HG02623 (cell line): Measurements from ENCODE around the gene COPS8.

Experiments
- ATAC-seq: cut with Tn5 transposase; IDR thresholded peaks from one replicate; pipeline ENCODE4 v1.9.1; 2021; ENCODE audit warnings: moderate library complexity; ENCODE audit not compliant: unreplicated experiment

COPS8 gene

GRCh38 chr2:237097911-237098702 is 12.4 kb downstream of the COPS8 start:
- no peak for ATAC-seq

- ATAC-seq: no peak
These were observed 14.1 kb downstream of the COPS8 start for GRCh38 chr2:237099804-237100203.

GRCh38 chr2:237101118-237101979 is 15.7 kb downstream of the COPS8 start:
- no peak for ATAC-seq

DNA sequence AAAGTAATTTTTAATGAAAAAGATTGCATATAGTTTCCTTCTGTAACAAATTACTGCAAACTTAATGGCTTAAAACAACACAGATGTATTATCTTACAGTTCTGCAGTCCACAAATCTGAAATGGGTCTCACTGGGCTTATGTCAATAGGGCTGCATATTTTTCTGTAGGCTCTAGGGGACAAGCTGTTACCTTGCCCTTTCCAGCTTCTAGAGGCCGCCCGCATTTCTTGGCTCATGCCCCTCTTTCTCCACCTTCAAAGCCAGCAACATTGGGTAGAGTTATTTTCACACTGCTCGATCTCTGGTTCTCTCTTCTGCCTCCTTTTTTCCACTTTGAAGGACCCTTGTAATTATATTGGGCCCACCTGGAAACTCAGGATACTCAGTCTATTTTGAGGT is 16.7 kb downstream of the COPS8 start:
- no peak for ATAC-seq

DNA sequence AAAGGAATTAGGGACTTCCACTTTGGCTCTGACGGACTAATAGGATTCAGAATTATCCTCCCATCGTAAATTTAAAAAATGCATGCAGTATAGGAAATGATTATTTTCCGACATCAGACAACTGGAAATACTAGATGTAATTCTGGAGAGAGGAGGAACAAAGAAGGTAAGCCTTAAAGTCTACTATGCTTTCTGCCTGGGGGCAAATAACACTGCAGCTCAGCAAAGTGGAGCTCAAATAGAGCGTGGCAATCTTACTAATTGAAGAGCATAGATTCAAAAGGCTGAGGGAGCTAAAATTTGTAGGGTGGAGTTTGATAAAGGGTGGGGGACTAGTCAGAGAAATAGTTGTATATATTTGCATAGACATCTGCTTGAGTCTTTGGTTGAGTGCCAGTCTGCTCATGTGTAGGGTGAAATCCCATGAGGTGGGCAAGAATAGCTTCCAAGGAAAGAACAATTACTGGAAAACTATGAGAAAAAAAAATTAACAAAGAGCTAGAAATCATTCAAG is 23.8 kb downstream of the COPS8 start:
- no peak for ATAC-seq

GRCh38 chr2:237113026-237113795 is 27.5 kb downstream of the COPS8 start:
- no peak for ATAC-seq

- ATAC-seq: no peak
These were observed 30.2 kb downstream of the COPS8 start for GRCh38 chr2:237115870-237116269.

GRCh38 chr2:237116431-237116830 is 30.7 kb downstream of the COPS8 start:
- no peak for ATAC-seq

GRCh38 chr2:237118025-237118424 is 32.3 kb downstream of the COPS8 start:
- ATAC-seq: no peak

DNA sequence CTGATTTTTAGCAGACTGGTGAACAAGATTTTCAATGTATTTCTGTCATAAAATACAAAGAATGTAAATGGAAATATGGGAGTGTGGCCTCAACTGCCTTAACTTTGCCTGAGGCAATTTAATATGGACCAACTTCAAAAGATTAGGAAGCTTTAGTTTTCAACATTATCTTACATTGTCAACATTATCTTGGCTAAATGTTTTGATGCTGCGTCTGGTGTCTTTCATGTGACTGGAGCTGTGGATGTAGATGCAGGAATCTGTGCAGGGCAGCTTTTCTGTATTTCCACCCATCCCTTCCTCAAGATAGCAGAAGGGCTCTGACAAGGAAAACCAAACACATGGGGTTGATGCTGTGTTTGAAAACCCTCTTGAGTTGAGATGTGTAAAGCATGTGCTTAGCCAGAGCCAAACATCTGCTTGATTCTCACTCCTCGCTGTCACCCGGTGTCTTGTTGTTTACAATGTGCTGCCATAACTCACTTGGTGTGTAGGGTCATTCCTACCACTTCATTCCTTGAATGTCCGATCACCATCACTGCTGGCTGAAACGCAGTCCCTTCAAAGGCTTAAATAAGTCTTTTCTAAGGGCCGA is 33.0 kb downstream of the COPS8 start:
- ATAC-seq: no peak

- no peak for ATAC-seq
These were observed 35.2 kb downstream of the COPS8 start for GRCh38 chr2:237120916-237121315.

DNA sequence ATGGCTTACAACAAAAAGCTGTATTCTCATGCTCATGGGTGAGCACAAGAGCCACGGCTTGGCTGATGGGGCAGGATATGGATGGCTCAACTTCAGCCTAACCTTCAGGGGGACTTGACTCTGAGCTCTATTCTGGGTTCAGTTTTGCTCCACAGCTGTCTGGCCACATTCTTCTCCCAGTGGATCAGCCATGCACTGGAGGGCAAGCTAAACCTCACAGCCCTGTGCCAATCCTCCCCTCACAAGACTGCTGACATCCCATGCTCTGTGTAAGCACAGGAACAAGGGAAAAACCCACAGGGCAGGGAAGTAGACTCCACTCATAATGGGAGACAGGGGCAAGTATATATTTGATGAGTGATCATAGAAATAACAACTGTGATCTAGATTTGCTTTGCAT is 35.6 kb downstream of the COPS8 start:
- ATAC-seq: no peak

- ATAC-seq: no peak
These were observed 36.6 kb downstream of the COPS8 start for GRCh38 chr2:237122214-237122666.

- ATAC-seq: no peak
These were observed 39.1 kb downstream of the COPS8 start for GRCh38 chr2:237124820-237125219.

GRCh38 chr2:237125967-237126366 is 40.3 kb downstream of the COPS8 start:
- ATAC-seq: no peak

GRCh38 chr2:237126519-237127174 is 41.0 kb downstream of the COPS8 start:
- no peak for ATAC-seq

DNA sequence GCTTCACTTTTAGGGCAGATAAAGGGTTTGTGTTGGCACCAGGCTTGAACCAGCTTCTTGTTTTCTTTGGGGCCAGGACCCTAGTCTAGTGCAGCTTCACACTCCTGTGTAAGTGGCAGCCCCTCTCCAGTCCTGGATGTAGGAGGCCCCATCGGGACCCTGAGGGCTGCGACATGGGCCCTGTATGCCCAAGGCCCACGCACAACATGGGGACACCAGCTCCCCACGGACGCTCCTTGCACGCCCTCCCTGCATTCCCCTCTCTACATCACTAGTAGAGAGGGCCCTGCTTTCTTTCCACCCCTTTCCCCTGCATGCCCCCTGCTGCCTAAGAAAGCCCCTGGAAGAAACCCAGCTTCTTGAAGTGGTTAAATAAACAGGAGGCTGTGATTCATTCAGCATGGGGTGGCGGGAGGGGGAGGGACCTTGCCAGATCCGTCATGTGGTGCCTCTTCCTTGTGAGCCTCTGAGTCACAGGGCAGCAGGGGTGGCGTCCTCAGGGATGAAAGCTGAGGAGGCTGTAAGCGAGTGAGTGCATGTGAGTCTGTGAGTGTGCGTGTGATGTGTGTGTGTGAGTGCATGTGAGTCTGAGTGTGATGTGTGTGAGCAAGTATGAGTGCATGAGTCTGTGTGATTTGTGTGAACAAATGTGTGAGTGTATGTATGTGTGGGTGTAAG is 42.5 kb downstream of the COPS8 start:
- ATAC-seq: no peak

DNA sequence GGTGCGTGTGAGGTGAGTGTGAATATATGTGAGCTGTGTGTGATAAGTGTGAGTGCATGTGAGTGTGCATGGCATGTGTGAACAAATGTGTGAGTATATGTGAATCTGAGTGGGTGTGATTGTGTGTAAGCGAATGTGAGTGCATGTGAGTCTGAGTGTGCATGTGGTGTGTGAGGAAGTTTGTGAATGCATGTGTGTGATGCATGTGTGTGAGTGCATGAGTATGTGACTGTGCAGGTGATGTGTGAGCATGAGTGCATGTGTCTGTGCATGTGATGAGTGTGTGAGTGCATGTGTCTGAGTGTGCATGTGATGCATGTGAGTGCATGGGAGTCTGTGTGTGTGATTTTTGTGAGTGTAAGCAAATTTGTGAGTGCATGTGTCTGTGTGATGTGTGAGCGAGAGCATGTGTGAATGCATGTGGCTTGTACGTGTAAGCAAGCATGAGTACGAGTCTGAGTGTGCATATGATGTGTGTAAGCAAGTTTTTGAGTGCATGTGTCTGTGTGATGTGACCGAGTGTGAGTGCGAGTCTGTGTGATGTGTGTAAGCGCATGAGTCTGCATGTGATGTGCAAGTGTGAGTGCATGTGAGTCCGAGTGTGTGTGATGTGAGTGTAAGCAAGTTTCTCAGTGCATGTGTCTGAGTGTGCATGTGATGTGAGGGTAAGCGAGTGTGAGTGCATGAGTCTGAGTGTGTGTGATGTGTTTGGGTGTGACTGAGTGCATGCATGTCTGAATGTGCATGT is 43.3 kb downstream of the COPS8 start:
- no peak for ATAC-seq
